CD14-positive monocyte (primary cell): Measurements from ENCODE around the gene KLHL22. TPM values are rescaled to one million over a fixed set of nuclear protein-coding genes. Genes with fewer than 3 reads are reported as not detected.
A peak's percentile ranks its signal among the peaks of the same experiment; 100 is the strongest.

Experiments
- DNase-seq, 3 donors: peaks; one replicate each; pipeline ENCODE4 v3.0.0-alpha.2; 2011 to 2022
- H2AFZ ChIP-seq: 2 replicates; pipeline ENCODE4 v1.6.0; 2012; ENCODE audit warnings: mild to moderate bottlenecking, low read depth, low read length, inconsistent platforms; ENCODE audit not compliant: insufficient read depth, poor library complexity, severe bottlenecking
- H3K27ac ChIP-seq, 2 donors: 1 replicate in 1 of 2; 2 replicates in 1 of 2; pipeline ENCODE4 v1.5.1; 2012 to 2013; ENCODE audit warnings: low read length in 2 of 2, control low read depth in 1 of 2, inconsistent platforms in 1 of 2, low read depth in 1 of 2, mild to moderate bottlenecking in 1 of 2
- H3K27me3 ChIP-seq, 2 donors: one replicate each; pipeline versions ENCODE4 v1.6.0 to v1.6.1; 2011 to 2013; ENCODE audit warnings: low read length in 2 of 2; ENCODE audit not compliant: control insufficient read depth in 2 of 2, insufficient read depth in 2 of 2
- H3K36me3 ChIP-seq, 2 donors: replicated peaks in 1 of 2; 1 replicate in 1 of 2; 2 replicates in 1 of 2; pipeline versions ENCODE4 v1.5.1 to v1.6.1; 2012 to 2013; ENCODE audit warnings: low read length in 2 of 2, control low read depth in 1 of 2, inconsistent platforms in 1 of 2, mild to moderate bottlenecking in 1 of 2; ENCODE audit not compliant: insufficient read depth in 2 of 2, control insufficient read depth in 1 of 2
- H3K4me1 ChIP-seq, 2 donors: 1 replicate in 1 of 2; 2 replicates in 1 of 2; pipeline versions ENCODE4 v1.5.1 to v1.6.1; 2012 to 2013; ENCODE audit warnings: low read length in 2 of 2, control low read depth in 1 of 2, inconsistent platforms in 1 of 2, mild to moderate bottlenecking in 1 of 2, moderate library complexity in 1 of 2; ENCODE audit not compliant: insufficient read depth in 2 of 2, control insufficient read depth in 1 of 2
- H3K4me2 ChIP-seq: replicated peaks from 2 replicates; pipeline ENCODE3; 2012; ENCODE audit warnings: low read length, moderate library complexity, mild to moderate bottlenecking; ENCODE audit not compliant: poor library complexity, severe bottlenecking; ENCODE audit errors: extremely low read depth
- H3K4me3 ChIP-seq, 3 experiments: fragments of 200-600 bp in 1 of 3; sonication (generic) in 1 of 3; replicated peaks in 1 of 3; 1 replicate in 2 of 3; 2 replicates in 1 of 3; pipeline ENCODE4 v1.5.1; 2011 to 2013; ENCODE audit warnings: low read length in 3 of 3, mild to moderate bottlenecking in 3 of 3, control low read depth in 2 of 3, low read depth in 2 of 3, inconsistent platforms in 1 of 3, moderate library complexity in 1 of 3
- H3K79me2 ChIP-seq: 2 replicates; pipeline ENCODE4 v1.6.0; 2012; ENCODE audit warnings: mild to moderate bottlenecking, control low read depth, inconsistent platforms, low read length, moderate library complexity; ENCODE audit not compliant: insufficient read depth
- H3K9ac ChIP-seq: 2 replicates; pipeline ENCODE4 v1.6.0; 2017; ENCODE audit warnings: low read length, mild to moderate bottlenecking; ENCODE audit not compliant: insufficient read depth, poor library complexity, severe bottlenecking
- H3K9me3 ChIP-seq, 2 donors: replicated peaks in 1 of 2; 1 replicate in 1 of 2; 2 replicates in 1 of 2; pipeline versions ENCODE4 v1.5.1 to v1.6.1; 2012 to 2013; ENCODE audit warnings: low read length in 2 of 2, control low read depth in 1 of 2; ENCODE audit not compliant: control insufficient read depth in 1 of 2, insufficient read depth in 1 of 2
- H4K20me1 ChIP-seq: 2 replicates; pipeline ENCODE4 v1.6.0; 2012; ENCODE audit warnings: mild to moderate bottlenecking, low read length, control low read depth, moderate library complexity; ENCODE audit not compliant: insufficient read depth
- H3K27ac Mint-ChIP-seq, 7 donors: one replicate each; pipeline ENCODE4 v1.8.0; 2020; ENCODE audit warnings: mild to moderate bottlenecking in 7 of 7, mixed read lengths in 7 of 7, moderate library complexity in 6 of 7, inconsistent platforms in 2 of 7
- H3K27me3 Mint-ChIP-seq, 3 donors: one replicate each; pipeline ENCODE4 v1.8.0; 2021 to 2022; ENCODE audit warnings: low read depth in 3 of 3, mild to moderate bottlenecking in 3 of 3, mixed read lengths in 3 of 3, moderate library complexity in 3 of 3, inconsistent platforms in 1 of 3
- H3K36me3 Mint-ChIP-seq, 2 donors: one replicate each; pipeline ENCODE4 v1.8.0; 2020; ENCODE audit warnings: mixed read lengths in 2 of 2, inconsistent platforms in 1 of 2, mild to moderate bottlenecking in 1 of 2
- H3K4me1 Mint-ChIP-seq: one replicate; pipeline ENCODE4 v1.8.0; 2020; ENCODE audit warnings: mild to moderate bottlenecking, mixed read lengths
- H3K4me3 Mint-ChIP-seq, 2 donors: one replicate each; pipeline ENCODE4 v1.8.0; 2020; ENCODE audit warnings: mild to moderate bottlenecking in 2 of 2, mixed read lengths in 2 of 2, moderate library complexity in 1 of 2
- H3K9me3 Mint-ChIP-seq, 7 donors: one replicate each; pipeline ENCODE4 v1.8.0; 2020 to 2022; ENCODE audit warnings: mixed read lengths in 7 of 7, mild to moderate bottlenecking in 6 of 7, moderate library complexity in 6 of 7, inconsistent platforms in 2 of 7
- CTCF ChIP-seq: fragments of 200-600 bp; IDR thresholded peaks from one replicate; pipeline ENCODE4 v1.8.0; 2022; ENCODE audit warnings: antibody characterized with exemption, mild to moderate bottlenecking
- WGBS: methylation state at CpG from one replicate; pipeline ENCODE4 v1.1.5; 2013; ENCODE audit warnings: missing lambda C conversion rate; ENCODE audit not compliant: insufficient coverage; 5-methylcytosine and 5-hydroxymethylcytosine counted together
- intact Hi-C, 2 donors: fragments of 100-400 bp; cut with micrococcal nuclease; formaldehyde crosslinking; loops; one replicate each; pipeline versions ENCODE4 v1.15.0 to v1.15.1; 2023
- polyA plus RNA-seq, 3 donors: library from polyadenylated mRNA; depleted of rRNA in 1 of 3; unstranded in 2 of 3; stranded (reverse) in 1 of 3; fragments of 300-500 nt in 2 of 3; fragments of >200 nt in 1 of 3; fragmentation: Illumina TruSeq in 2 of 3; gene quantifications; 1 replicate in 2 of 3; 2 replicates in 1 of 3; pipeline ENCODE4 v1.2.3, GENCODE V29; 2012 to 2021

KLHL22 gene
- polyA plus RNA-seq, 3 donors = 7.8 to 15.6 (median 9.2) TPM

- Histone ChIP-seq H3K27ac (no peak overlapping the region), H3K9ac (no peak overlapping the region), H3K79me2 (no peaks in the 10 kb centered on the region), H3K4me1 (peaks cover 30 to 44% of the 10 kb centered on the region in 2 donors), H3K4me2 (peak overlapping the region; percentile 88), H3K27me3 (peaks cover 31 to 87% of the 10 kb centered on the region in 2 donors), H2AFZ (peak overlapping the region; percentile 89), H3K36me3 (no peaks in the 10 kb centered on the region), H3K4me3 (peak overlapping the region in 1 of 3 experiments; percentile 78), H3K9me3 (peaks cover 3 to 39% of the 10 kb centered on the region in 2 donors), H4K20me1 (peaks cover 14% of the 10 kb centered on the region)
- DNase-seq = no peak
- Mint-ChIP-seq H3K4me3 (peak overlapping the region; percentile 81 to 92), H3K36me3 (peaks cover 2 to 26% of the 10 kb centered on the region in 2 donors), H3K9me3 (peaks cover 0 to 17% (median 11%) of the 10 kb centered on the region in 7 donors), H3K27me3 (peaks cover 72 to 91% (median 86%) of the 10 kb centered on the region in 3 donors), H3K27ac (peak overlapping the region in 1 of 7 donors; percentile 73), H3K4me1 (peaks cover 27% of the 10 kb centered on the region)
- intact Hi-C loops = no loop called here
- no peak for TF ChIP-seq CTCF
- WGBS = 8% methylated on average over 34 of the region's 37 CpGs
These were observed 65.4 kb downstream of the KLHL22 start for GRCh38 chr22:20430101-20430719.

GRCh38 chr22:20429254-20430100, 66.1 kb downstream of the KLHL22 start:
- no peak for TF ChIP-seq CTCF
- 5% methylated on average over 58 of the region's 75 CpGs for WGBS
- peak; percentile 69 to 71 (median 70) for DNase-seq
- H3K9ac ChIP-seq = peak overlapping the region; percentile 34
- peak overlapping the region; percentile 89 for H2AFZ ChIP-seq
- H4K20me1 ChIP-seq = peaks cover 14% of the 10 kb centered on the region
- no peaks in the 10 kb centered on the region for H3K36me3 ChIP-seq
- peak overlapping the region; percentile 88 for H3K4me2 ChIP-seq
- intact Hi-C loops = loop anchor here in 1 of 2 donors (5.0 kb wide), 1 partner anchor 273 kb away; no protein-coding TSS in a partner anchor
- Mint-ChIP-seq H3K4me3 (peak overlapping the region; percentile 81 to 92), H3K9me3 (peaks cover 0 to 15% (median 10%) of the 10 kb centered on the region in 7 donors), H3K4me1 (peaks cover 26% of the 10 kb centered on the region), H3K36me3 (peaks cover 2 to 19% of the 10 kb centered on the region in 2 donors), H3K27me3 (peaks cover 71 to 86% (median 84%) of the 10 kb centered on the region in 3 donors), H3K27ac (peak overlapping the region in 2 of 7 donors; percentile 16 to 39)
- peak overlapping the region; percentile 46 to 78 (median 60) for H3K4me3 ChIP-seq
- H3K4me1 ChIP-seq = peaks cover 30 to 51% of the 10 kb centered on the region in 2 donors
- no peaks in the 10 kb centered on the region for H3K79me2 ChIP-seq
- peaks cover 26 to 86% of the 10 kb centered on the region in 2 donors for H3K27me3 ChIP-seq
- H3K27ac ChIP-seq = no peak overlapping the region
- peaks cover 8 to 36% of the 10 kb centered on the region in 2 donors for H3K9me3 ChIP-seq
